Lower lobe of right lung (tissue), 2 donors: ENCODE measurements around the gene COL4A2. TPM values are rescaled to one million over a fixed set of nuclear protein-coding genes. Genes with fewer than 3 reads are reported as not detected.

Experiments
- ATAC-seq, 2 donors: fragments of 200-7000 bp; cut with Tn5 transposase; one replicate each; pipeline ENCODE4 v1.9.1; 2020 to 2022; ENCODE audit warnings: mild to moderate bottlenecking in 2 of 2, moderate library complexity in 2 of 2
- DNase-seq: peaks from one replicate; pipeline ENCODE4 v3.0.0-alpha.2; 2020
- H3K27ac ChIP-seq: fragments of 200-600 bp; one replicate; pipeline ENCODE4 v1.8.0; 2022
- H3K27me3 ChIP-seq: fragments of 200-600 bp; one replicate; pipeline ENCODE4 v1.8.0; 2022; ENCODE audit warnings: low read depth
- H3K36me3 ChIP-seq: fragments of 200-600 bp; one replicate; pipeline ENCODE4 v1.8.0; 2022; ENCODE audit warnings: mild to moderate bottlenecking
- H3K4me1 ChIP-seq: fragments of 200-600 bp; one replicate; pipeline ENCODE4 v1.8.0; 2022
- H3K4me3 ChIP-seq: fragments of 200-600 bp; one replicate; pipeline ENCODE4 v1.8.0; 2022; ENCODE audit warnings: mild to moderate bottlenecking
- H3K9me3 ChIP-seq: fragments of 200-600 bp; one replicate; pipeline ENCODE4 v1.8.0; 2022
- CTCF ChIP-seq: fragments of 200-600 bp; IDR thresholded peaks from one replicate; pipeline ENCODE4 v1.8.0; 2022; ENCODE audit warnings: antibody characterized with exemption, mild to moderate bottlenecking
- intact Hi-C: fragments of 100-400 bp; cut with DNase I; formaldehyde crosslinking; loops from one replicate; pipeline ENCODE4 v1.11.0; 2022
- total RNA-seq: library from RNA; stranded (reverse); fragmentation: NEBNext Ultra II Directional; extraction: Animal tissue kit (Norgen Biotek cat#: 25700); gene quantifications from one replicate; pipeline ENCODE4 v1.2.1, GENCODE V29; 2021
- donor health status: DM: no; HTN: yes; CAD: no; lungs with severe emphysema.

COL4A2 gene
- total RNA-seq, 1 donor from 2014 or later = 185 TPM

- no peak for TF ChIP-seq CTCF
- Histone ChIP-seq H3K36me3 (peaks cover 6% of the 10 kb centered on the region), H3K4me3 (no peak overlapping the region), H3K4me1 (peaks cover 25% of the 10 kb centered on the region), H3K27me3 (no peaks in the 10 kb centered on the region), H3K9me3 (no peaks in the 10 kb centered on the region), H3K27ac (no peak overlapping the region)
- DNase-seq = no peak
- intact Hi-C loops = no loop called here
- ATAC-seq = no peak
Observed at GRCh38 chr13:110272651-110273050, 34.4 kb upstream of the COL4A2 start.

GRCh38 chr13:110273254-110273653 is 33.8 kb upstream of the COL4A2 start:
- no peak for DNase-seq

GRCh38 chr13:110274687-110275086 is 32.4 kb upstream of the COL4A2 start:
- H3K27ac ChIP-seq = no peak overlapping the region
- DNase-seq = no peak
- ATAC-seq = peak in 1 of 2 donors; percentile 15
- no peaks in the 10 kb centered on the region for H3K27me3 ChIP-seq
- peak; percentile 12 for TF ChIP-seq CTCF
- H3K4me3 ChIP-seq = no peak overlapping the region
- H3K36me3 ChIP-seq = peaks cover 6% of the 10 kb centered on the region
- H3K9me3 ChIP-seq = no peaks in the 10 kb centered on the region
- intact Hi-C loops = no loop called here
- H3K4me1 ChIP-seq = peaks cover 25% of the 10 kb centered on the region

More at GRCh38 chr13:110273254-110273653, 33.8 kb upstream of the COL4A2 start:
- H3K27ac ChIP-seq = no peak overlapping the region
- ATAC-seq = no peak
- no peak overlapping the region for H3K4me3 ChIP-seq
- no peaks in the 10 kb centered on the region for H3K27me3 ChIP-seq
- H3K4me1 ChIP-seq = peaks cover 25% of the 10 kb centered on the region
- intact Hi-C loops = no loop called here
- H3K36me3 ChIP-seq = peaks cover 6% of the 10 kb centered on the region
- no peaks in the 10 kb centered on the region for H3K9me3 ChIP-seq
- no peak for TF ChIP-seq CTCF

GRCh38 chr13:110275931-110276552 is 31.0 kb upstream of the COL4A2 start:
- no peaks in the 10 kb centered on the region for H3K9me3 ChIP-seq
- no peak for DNase-seq
- no peak for ATAC-seq
- no peak for TF ChIP-seq CTCF
- no peak overlapping the region for H3K27ac ChIP-seq
- H3K4me3 ChIP-seq = no peak overlapping the region
- intact Hi-C loops = no loop called here
- peaks cover 6% of the 10 kb centered on the region for H3K36me3 ChIP-seq
- peaks cover 24% of the 10 kb centered on the region for H3K4me1 ChIP-seq
- H3K27me3 ChIP-seq = no peaks in the 10 kb centered on the region

GRCh38 chr13:110276553-110276950 is 30.5 kb upstream of the COL4A2 start:
- H3K4me3 ChIP-seq = no peak overlapping the region
- intact Hi-C loops = no loop called here
- peaks cover 6% of the 10 kb centered on the region for H3K36me3 ChIP-seq
- ATAC-seq (no peak), DNase-seq (no peak)
- H3K9me3 ChIP-seq = no peaks in the 10 kb centered on the region
- TF ChIP-seq CTCF = no peak
- H3K27ac ChIP-seq = no peak overlapping the region
- no peaks in the 10 kb centered on the region for H3K27me3 ChIP-seq
- H3K4me1 ChIP-seq = peaks cover 22% of the 10 kb centered on the region
